ENCODE data around the gene CPHXL.

The CPHXL gene

GRCh38 chr16:75667503-75667902 is 58.8 kb downstream of the CPHXL start:
- TF ChIP-seq CTCF (IDR thresholded peaks at IDR 0.05), result no peak
